Body of pancreas (tissue), 4 donors: Measurements from ENCODE around the gene RDH8. TPM values are rescaled to one million over a fixed set of nuclear protein-coding genes. Genes with fewer than 3 reads are reported as not detected.
A peak's percentile ranks its signal among the peaks of the same experiment; 100 is the strongest.
"Not testable (repeated sequence)": the region's sequence is repeated elsewhere in the genome, so short reads cannot be mapped to it uniquely, and the experiment has no call there.

Experiments
- ATAC-seq: fragments of 150-250 bp; one replicate; pipeline ENCODE4 v1.9.1; 2016
- DNase-seq, 4 donors: peaks; one replicate each; pipeline ENCODE4 v3.0.0-alpha.2; 2019
- H3K27ac ChIP-seq, 4 donors: fragments of 200-600 bp; sonication (generic); 1 replicate in 3 of 4; 2 replicates in 1 of 4; pipeline versions ENCODE4 v1.5.1 to v1.6.1; 2016 to 2019; ENCODE audit warnings: mild to moderate bottlenecking in 1 of 4, mixed read lengths in 1 of 4, moderate library complexity in 1 of 4
- H3K27me3 ChIP-seq, 2 donors: fragments of 200-600 bp; sonication (generic); one replicate each; pipeline ENCODE4 v1.6.0; 2016; ENCODE audit warnings: mild to moderate bottlenecking in 1 of 2
- H3K36me3 ChIP-seq, 2 donors: fragments of 200-600 bp; sonication (generic); replicated peaks in 1 of 2; 2 replicates each; pipeline ENCODE4 v1.5.1; 2016; ENCODE audit warnings: low read depth in 2 of 2; ENCODE audit not compliant: insufficient read depth in 1 of 2
- H3K4me1 ChIP-seq: fragments of 200-600 bp; sonication (generic); one replicate; pipeline ENCODE4 v1.6.0; 2016
- H3K4me3 ChIP-seq, 2 donors: fragments of 200-600 bp; sonication (generic); 1 replicate in 1 of 2; 2 replicates in 1 of 2; pipeline ENCODE4 v1.5.1; 2016 to 2019
- H3K9me3 ChIP-seq, 3 donors: fragments of 200-600 bp; sonication (generic); 1 replicate in 2 of 3; 2 replicates in 1 of 3; pipeline ENCODE4 v1.5.1; 2016
- CTCF ChIP-seq, 7 experiments: fragments of 450-650 bp in 4 of 7; fragments of 200-600 bp in 3 of 7; sonication (generic) in 3 of 7; IDR thresholded peaks; one replicate each; pipeline ENCODE4 v1.5.1; 2016 to 2019; ENCODE audit warnings: antibody characterized with exemption in 7 of 7
- POLR2A ChIP-seq, 3 donors: fragments of 450-650 bp; IDR thresholded peaks; one replicate each; pipeline ENCODE4 v1.6.1; 2016; ENCODE audit warnings: antibody characterized with exemption in 3 of 3, mild to moderate bottlenecking in 2 of 3
- WGBS, 2 donors: methylation state at CpG; one replicate each; pipeline ENCODE4 v1.1.5; 2017; 5-methylcytosine and 5-hydroxymethylcytosine counted together
- intact Hi-C: fragments of 100-400 bp; cut with DNase I; formaldehyde crosslinking; loops from one replicate; pipeline ENCODE4 v1.15.1; 2023
- total RNA-seq, 2 donors: library from RNA; depleted of rRNA; stranded (reverse); fragments of >200 nt; gene quantifications; one replicate each; pipeline ENCODE4 v1.1.0, GENCODE V29; 2016

The RDH8 gene
- total RNA-seq, 2 donors from 2014 or later = not detected

- Histone ChIP-seq H3K4me3 (no peak overlapping the region), H3K27me3 (no peaks in the 10 kb centered on the region), H3K9me3 (no peaks in the 10 kb centered on the region), H3K27ac (no peak overlapping the region), H3K36me3 (no peaks in the 10 kb centered on the region), H3K4me1 (no peaks in the 10 kb centered on the region)
- 78 to 90% methylated on average over 2 of the region's 2 CpGs for WGBS, 2 donors
- TF ChIP-seq CTCF (IDR thresholded peaks at IDR 0.05) = no peak
- TF ChIP-seq POLR2A (IDR thresholded peaks at IDR 0.05) = no peak
- intact Hi-C loops = no loop called here
- no peak for ATAC-seq
- no peak for DNase-seq
These were observed 8.6 kb downstream of the RDH8 start for GRCh38 chr19:10021863-10022262.

GRCh38 chr19:10023096-10023495 is 9.8 kb downstream of the RDH8 start:
- H3K36me3 ChIP-seq, H3K4me3 ChIP-seq, intact Hi-C loops, DNase-seq, H3K27me3 ChIP-seq, ATAC-seq, H3K27ac ChIP-seq, H3K9me3 ChIP-seq, H3K4me1 ChIP-seq: not testable (repeated sequence)
- WGBS, 2 donors = 81 to 82% methylated on average over 5 of the region's 5 CpGs

- Histone ChIP-seq H3K4me1 (peaks cover 7% of the 10 kb centered on the region), H3K27me3 (no peaks in the 10 kb centered on the region), H3K4me3 (no peak overlapping the region), H3K36me3 (no peaks in the 10 kb centered on the region), H3K9me3 (no peaks in the 10 kb centered on the region), H3K27ac (no peak overlapping the region)
- DNase-seq (no peak), ATAC-seq (no peak)
- WGBS, 2 donors = 65 to 79% methylated on average over 3 of the region's 3 CpGs
- intact Hi-C loops = no loop called here
- TF ChIP-seq CTCF (IDR thresholded peaks at IDR 0.05) (no peak), POLR2A (IDR thresholded peaks at IDR 0.05) (no peak)
These were observed 13.5 kb downstream of the RDH8 start for GRCh38 chr19:10026744-10027143.

- intact Hi-C loops = no loop called here
- Histone ChIP-seq H3K4me1 (peaks cover 7% of the 10 kb centered on the region), H3K4me3 (no peak overlapping the region), H3K36me3 (no peaks in the 10 kb centered on the region), H3K9me3 (no peaks in the 10 kb centered on the region), H3K27me3 (no peaks in the 10 kb centered on the region), H3K27ac (no peak overlapping the region)
- TF ChIP-seq POLR2A (IDR thresholded peaks at IDR 0.05) (no peak), CTCF (IDR thresholded peaks at IDR 0.05) (peak; percentile 78 to 99 (median 97))
- ATAC-seq (peak; percentile 99), DNase-seq (peak; percentile 95 to 98 (median 98))
- WGBS, 2 donors = 9 to 30% methylated on average over 7 to 29 of the region's 29 CpGs
These were observed 14.1 kb downstream of the RDH8 start for GRCh38 chr19:10027158-10027997.

- intact Hi-C loops = loop anchor here (5.0 kb wide), 1 partner anchor 101 kb away; no protein-coding TSS in a partner anchor
- TF ChIP-seq CTCF (IDR thresholded peaks at IDR 0.05) (no peak), POLR2A (IDR thresholded peaks at IDR 0.05) (no peak)
- ATAC-seq = no peak
- no peaks in the 10 kb centered on the region for H3K9me3 ChIP-seq
- no peak for DNase-seq
- H3K27me3 ChIP-seq = no peaks in the 10 kb centered on the region
- WGBS, 2 donors = 56 to 64% methylated on average over 8 of the region's 8 CpGs
- no peak overlapping the region for H3K27ac ChIP-seq
- H3K4me1 ChIP-seq = peaks cover 33% of the 10 kb centered on the region
- no peak overlapping the region for H3K4me3 ChIP-seq
- H3K36me3 ChIP-seq = no peaks in the 10 kb centered on the region
These were observed 20.3 kb downstream of the RDH8 start for GRCh38 chr19:10033614-10034013.
